ENCODE results near the gene SLC4A9. TPM values are rescaled to one million over a fixed set of nuclear protein-coding genes. Genes with fewer than 3 reads are reported as not detected.
A peak's percentile ranks its signal among the peaks of the same experiment; 100 is the strongest.

The SLC4A9 gene
- polyA plus RNA-seq, 2 of the 4 experiments (the other 2 are of a cell fraction), result not detected

DNA sequence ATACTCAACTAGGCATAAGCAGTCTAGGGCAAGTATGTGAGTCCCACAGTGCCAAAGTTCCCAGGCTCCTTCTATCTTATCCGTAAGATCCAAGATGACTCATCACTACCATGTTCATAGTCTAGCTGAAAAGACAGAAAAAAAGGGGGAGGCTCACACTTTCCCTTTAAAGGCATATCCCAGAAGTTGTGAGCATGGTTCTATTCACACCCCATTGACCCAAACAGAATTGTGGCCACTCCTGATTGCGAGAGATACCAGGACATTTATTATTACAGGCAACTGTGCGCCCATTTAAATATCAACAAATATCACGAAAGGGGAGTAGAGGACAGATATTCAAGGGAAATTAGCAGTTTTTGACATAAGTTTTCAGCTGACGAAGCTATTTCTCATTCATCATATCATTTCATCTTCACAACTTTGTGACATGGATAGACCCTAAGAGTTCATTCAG, 49.0 kb upstream of the SLC4A9 start:
- ChIA-PET CTCF (interaction anchor here (0.8 to 3.9 kb wide), 5 partner anchors 9 to 67 kb away, joined by 3 to 24 read pairs (median 3); partner anchors contain the start of gene HBEGF), POLR2A (interaction anchor here (1.5 to 1.7 kb wide), 2 partner anchors 8 to 35 kb away, joined by 4 to 10 read pairs; partner anchors contain the start of genes HBEGF and PFDN1)
- DNase-seq (ENCODE audit: low read depth in 1 of 2, low spot score in 1 of 2) (peak in 1 of 2 experiments; percentile 61), ATAC-seq (peak; percentile 89 to 94), FAIRE-seq (no peak)
- TF ChIP-seq, protein P1, sequence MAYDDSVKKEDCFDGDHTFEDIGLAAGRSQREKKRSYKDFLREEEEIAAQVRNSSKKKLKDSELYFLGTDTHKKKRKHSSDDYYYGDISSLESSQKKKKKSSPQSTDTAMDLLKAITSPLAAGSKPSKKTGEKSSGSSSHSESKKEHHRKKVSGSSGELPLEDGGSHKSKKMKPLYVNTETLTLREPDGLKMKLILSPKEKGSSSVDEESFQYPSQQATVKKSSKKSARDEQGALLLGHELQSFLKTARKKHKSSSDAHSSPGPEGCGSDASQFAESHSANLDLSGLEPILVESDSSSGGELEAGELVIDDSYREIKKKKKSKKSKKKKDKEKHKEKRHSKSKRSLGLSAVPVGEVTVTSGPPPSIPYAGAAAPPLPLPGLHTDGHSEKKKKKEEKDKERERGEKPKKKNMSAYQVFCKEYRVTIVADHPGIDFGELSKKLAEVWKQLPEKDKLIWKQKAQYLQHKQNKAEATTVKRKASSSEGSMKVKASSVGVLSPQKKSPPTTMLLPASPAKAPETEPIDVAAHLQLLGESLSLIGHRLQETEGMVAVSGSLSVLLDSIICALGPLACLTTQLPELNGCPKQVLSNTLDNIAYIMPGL (CRISPR knock-in tag; IDR thresholded peaks at IDR 0.05; ENCODE audit: borderline replicate concordance), result no peak
- TF ChIP-seq MAFK (IDR thresholded peaks at IDR 0.05; ENCODE audit: partially characterized antibody) (peak; percentile 77), RAD21 (conservative IDR thresholded peaks at IDR 0.05 in 1 of 2, IDR thresholded peaks at IDR 0.05 in 1 of 2) (no peak), CHD4 (IDR thresholded peaks at IDR 0.05; ENCODE audit: borderline replicate concordance) (no peak), FOSL2 (IDR thresholded peaks at IDR 0.05) (peak; percentile 40; the same call in 1 of the 2 replicates), FOSL2 (CRISPR knock-in tag; IDR thresholded peaks at IDR 0.05) (peak; percentile 89), PHF8 (IDR thresholded peaks at IDR 0.05; ENCODE audit: borderline replicate concordance, low read depth) (no peak)
- 73% methylated on average over 5 of the region's 5 CpGs for WGBS (ENCODE audit: missing lambda C conversion rate)
- peaks cover 23% of the 10 kb centered on the region for H3K4me1 ChIP-seq
- H3K27ac ChIP-seq, result peak overlapping the region in 1 of 2 experiments; percentile 68; a peak in 3 of 6 replicates
- H3K4me3 ChIP-seq, result no peak overlapping the region
- H3K4me2 ChIP-seq, result peak overlapping the region; percentile 39; the same call in 2 of the 3 replicates
- H3K9me3 ChIP-seq, result no peaks in the 10 kb centered on the region

DNA sequence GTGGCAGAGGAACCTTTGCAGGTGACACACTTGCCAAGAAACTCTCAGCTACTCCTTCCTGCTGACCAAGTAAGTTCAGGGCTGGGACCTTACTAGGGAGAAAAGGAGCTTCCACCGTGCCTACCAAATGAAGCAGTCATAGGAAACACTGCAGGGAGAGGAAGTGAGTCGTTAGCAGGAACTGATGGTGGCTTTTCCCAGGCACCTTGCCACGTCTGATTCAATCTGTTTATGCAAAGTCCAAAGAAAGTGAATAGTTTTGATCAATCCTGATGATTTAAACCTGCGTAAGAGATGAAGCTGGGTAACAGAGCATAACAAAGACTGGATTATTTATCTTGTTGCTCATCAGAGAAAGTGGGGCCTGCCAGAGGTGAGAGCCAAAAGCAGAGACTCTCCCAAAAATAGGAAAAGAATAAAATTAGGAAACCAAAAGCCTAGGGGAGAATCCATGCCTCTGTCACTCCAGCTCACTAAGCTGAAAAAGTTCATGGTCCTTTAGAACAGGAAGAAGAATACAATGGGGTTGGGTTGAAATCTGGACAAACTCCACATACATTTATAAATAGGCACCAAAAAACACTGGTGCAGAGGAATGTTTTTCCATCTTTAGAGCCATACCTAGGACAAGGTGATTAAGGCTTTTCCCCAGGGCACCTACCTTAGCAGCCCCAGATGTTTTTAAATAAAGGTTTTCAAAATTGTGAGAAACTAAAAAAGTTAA, 47.8 kb upstream of the SLC4A9 start:
- no peak overlapping the region for H3K4me3 ChIP-seq
- FAIRE-seq, result no peak

More for the DNA sequence above, 47.8 kb upstream of the SLC4A9 start:
- peaks cover 25% of the 10 kb centered on the region for H3K4me1 ChIP-seq
- H3K27ac ChIP-seq, result peak overlapping the region; percentile 4 to 68; a peak in 3 of 6 replicates
- H3K4me2 ChIP-seq, result peak overlapping the region; percentile 40; the same call in 2 of the 3 replicates
- DNase-seq (ENCODE audit: low read depth in 1 of 2, low spot score in 1 of 2), result peak in 1 of 2 experiments; percentile 26
- ChIA-PET POLR2A (interaction anchor here (1.5 kb wide), 1 partner anchor 9 kb away, joined by 4 read pairs; the partner anchor contains the start of gene PFDN1), CTCF (interaction anchor here (0.6 to 3.9 kb wide), 6 partner anchors 15 to 68 kb away, joined by 3 to 24 read pairs (median 4); partner anchors contain the start of gene HBEGF)
- ATAC-seq, result peak in 1 of 2 experiments; percentile 62; a peak in 3 of 6 replicates
- TF ChIP-seq HOXA7 (CRISPR knock-in tag; IDR thresholded peaks at IDR 0.05), result no peak
- TF ChIP-seq FOSL2 (IDR thresholded peaks at IDR 0.05), result no peak
- TF ChIP-seq FOSL2 (CRISPR knock-in tag; IDR thresholded peaks at IDR 0.05), result no peak
- no peak for TF ChIP-seq MAFK (IDR thresholded peaks at IDR 0.05; ENCODE audit: partially characterized antibody)
- TF ChIP-seq, protein P2, sequence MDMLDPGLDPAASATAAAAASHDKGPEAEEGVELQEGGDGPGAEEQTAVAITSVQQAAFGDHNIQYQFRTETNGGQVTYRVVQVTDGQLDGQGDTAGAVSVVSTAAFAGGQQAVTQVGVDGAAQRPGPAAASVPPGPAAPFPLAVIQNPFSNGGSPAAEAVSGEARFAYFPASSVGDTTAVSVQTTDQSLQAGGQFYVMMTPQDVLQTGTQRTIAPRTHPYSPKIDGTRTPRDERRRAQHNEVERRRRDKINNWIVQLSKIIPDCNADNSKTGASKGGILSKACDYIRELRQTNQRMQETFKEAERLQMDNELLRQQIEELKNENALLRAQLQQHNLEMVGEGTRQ (IDR thresholded peaks at IDR 0.05), result no peak
- no peak for TF ChIP-seq MYC (IDR thresholded peaks at IDR 0.05; ENCODE audit: borderline replicate concordance, low read length)
- TF ChIP-seq PHF8 (IDR thresholded peaks at IDR 0.05; ENCODE audit: borderline replicate concordance, low read depth), result no peak
- no peak for TF ChIP-seq CBX8 (IDR thresholded peaks at IDR 0.05)
- TF ChIP-seq, protein P3, sequence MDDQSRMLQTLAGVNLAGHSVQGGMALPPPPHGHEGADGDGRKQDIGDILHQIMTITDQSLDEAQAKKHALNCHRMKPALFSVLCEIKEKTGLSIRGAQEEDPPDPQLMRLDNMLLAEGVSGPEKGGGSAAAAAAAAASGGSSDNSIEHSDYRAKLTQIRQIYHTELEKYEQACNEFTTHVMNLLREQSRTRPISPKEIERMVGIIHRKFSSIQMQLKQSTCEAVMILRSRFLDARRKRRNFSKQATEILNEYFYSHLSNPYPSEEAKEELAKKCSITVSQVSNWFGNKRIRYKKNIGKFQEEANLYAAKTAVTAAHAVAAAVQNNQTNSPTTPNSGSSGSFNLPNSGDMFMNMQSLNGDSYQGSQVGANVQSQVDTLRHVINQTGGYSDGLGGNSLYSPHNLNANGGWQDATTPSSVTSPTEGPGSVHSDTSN (IDR thresholded peaks at IDR 0.05), result no peak
- TF ChIP-seq ZNF302 (CRISPR knock-in tag; IDR thresholded peaks at IDR 0.05), result no peak
- TF ChIP-seq EP300 (IDR thresholded peaks at IDR 0.05), result no peak
- TF ChIP-seq ZSCAN20 (CRISPR knock-in tag; IDR thresholded peaks at IDR 0.05), result no peak
- TF ChIP-seq ZFP36 (IDR thresholded peaks at IDR 0.05; ENCODE audit: borderline replicate concordance, partially characterized antibody), result no peak
- TF ChIP-seq JUN (IDR thresholded peaks at IDR 0.05), result no peak
- TF ChIP-seq POLR2A (IDR thresholded peaks at IDR 0.05; ENCODE audit: low read length), result no peak
- no peak for TF ChIP-seq RAD21 (conservative IDR thresholded peaks at IDR 0.05 in 1 of 2, IDR thresholded peaks at IDR 0.05 in 1 of 2)
- TF ChIP-seq MAZ (IDR thresholded peaks at IDR 0.05; ENCODE audit: borderline replicate concordance, low read depth, low read length), result no peak
- no peak for TF ChIP-seq JUNB (IDR thresholded peaks at IDR 0.05)
- TF ChIP-seq, protein P4, sequence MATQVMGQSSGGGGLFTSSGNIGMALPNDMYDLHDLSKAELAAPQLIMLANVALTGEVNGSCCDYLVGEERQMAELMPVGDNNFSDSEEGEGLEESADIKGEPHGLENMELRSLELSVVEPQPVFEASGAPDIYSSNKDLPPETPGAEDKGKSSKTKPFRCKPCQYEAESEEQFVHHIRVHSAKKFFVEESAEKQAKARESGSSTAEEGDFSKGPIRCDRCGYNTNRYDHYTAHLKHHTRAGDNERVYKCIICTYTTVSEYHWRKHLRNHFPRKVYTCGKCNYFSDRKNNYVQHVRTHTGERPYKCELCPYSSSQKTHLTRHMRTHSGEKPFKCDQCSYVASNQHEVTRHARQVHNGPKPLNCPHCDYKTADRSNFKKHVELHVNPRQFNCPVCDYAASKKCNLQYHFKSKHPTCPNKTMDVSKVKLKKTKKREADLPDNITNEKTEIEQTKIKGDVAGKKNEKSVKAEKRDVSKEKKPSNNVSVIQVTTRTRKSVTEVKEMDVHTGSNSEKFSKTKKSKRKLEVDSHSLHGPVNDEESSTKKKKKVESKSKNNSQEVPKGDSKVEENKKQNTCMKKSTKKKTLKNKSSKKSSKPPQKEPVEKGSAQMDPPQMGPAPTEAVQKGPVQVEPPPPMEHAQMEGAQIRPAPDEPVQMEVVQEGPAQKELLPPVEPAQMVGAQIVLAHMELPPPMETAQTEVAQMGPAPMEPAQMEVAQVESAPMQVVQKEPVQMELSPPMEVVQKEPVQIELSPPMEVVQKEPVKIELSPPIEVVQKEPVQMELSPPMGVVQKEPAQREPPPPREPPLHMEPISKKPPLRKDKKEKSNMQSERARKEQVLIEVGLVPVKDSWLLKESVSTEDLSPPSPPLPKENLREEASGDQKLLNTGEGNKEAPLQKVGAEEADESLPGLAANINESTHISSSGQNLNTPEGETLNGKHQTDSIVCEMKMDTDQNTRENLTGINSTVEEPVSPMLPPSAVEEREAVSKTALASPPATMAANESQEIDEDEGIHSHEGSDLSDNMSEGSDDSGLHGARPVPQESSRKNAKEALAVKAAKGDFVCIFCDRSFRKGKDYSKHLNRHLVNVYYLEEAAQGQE (IDR thresholded peaks at IDR 0.05), result no peak
- TF ChIP-seq, protein P5, sequence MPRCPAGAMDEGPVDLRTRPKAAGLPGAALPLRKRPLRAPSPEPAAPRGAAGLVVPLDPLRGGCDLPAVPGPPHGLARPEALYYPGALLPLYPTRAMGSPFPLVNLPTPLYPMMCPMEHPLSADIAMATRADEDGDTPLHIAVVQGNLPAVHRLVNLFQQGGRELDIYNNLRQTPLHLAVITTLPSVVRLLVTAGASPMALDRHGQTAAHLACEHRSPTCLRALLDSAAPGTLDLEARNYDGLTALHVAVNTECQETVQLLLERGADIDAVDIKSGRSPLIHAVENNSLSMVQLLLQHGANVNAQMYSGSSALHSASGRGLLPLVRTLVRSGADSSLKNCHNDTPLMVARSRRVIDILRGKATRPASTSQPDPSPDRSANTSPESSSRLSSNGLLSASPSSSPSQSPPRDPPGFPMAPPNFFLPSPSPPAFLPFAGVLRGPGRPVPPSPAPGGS (IDR thresholded peaks at IDR 0.05), result no peak
- no peaks in the 10 kb centered on the region for H3K9me3 ChIP-seq
- WGBS (ENCODE audit: missing lambda C conversion rate), result 19% methylated on average over 4 of the region's 4 CpGs
